ENCODE data around the gene CRIP1. TPM values are rescaled to one million over a fixed set of nuclear protein-coding genes. Genes with fewer than 3 reads are reported as not detected.

Gene CRIP1
- total and polyA plus RNA-seq, 8 donors, result 3.5 to 149 (median 60.1) TPM; not detected in 1

DNA sequence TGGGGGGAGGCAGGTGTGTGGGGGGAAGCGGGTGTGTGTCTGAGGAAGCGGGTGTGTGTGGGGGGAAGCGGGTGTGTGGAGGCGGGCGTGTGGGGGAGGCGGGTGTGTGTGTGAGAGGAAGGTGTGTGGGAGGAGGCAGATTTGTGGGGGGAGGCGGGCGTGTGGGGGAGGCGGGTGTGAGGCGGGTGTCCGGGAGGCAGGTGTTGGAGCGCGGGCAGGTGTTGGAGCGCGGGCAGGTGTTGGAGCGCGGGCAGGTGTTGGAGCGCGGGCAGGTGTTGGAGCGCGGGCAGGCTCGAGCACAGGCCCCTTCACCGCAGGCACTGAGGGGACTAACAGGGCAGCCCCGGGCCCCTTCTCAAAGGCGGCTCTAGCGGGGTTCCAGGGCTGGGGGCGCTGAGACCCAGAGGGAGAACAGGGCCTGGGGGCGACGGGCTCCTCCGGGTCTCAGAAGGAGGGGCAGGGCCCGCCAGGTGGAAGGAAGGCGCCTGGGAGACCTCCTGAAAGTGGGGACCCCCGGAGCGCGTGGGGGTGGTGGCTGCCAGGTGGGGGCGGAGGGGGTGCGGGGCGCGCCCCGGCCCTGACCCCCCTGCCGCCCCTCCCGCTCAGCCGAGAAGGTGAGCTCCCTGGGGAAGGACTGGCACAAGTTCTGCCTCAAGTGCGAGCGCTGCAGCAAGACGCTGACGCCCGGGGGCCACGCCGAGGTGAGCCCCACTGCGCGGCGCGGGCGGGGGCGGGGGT lies 8.9 kb upstream of the CRIP1 start:
- TF ChIP-seq, protein P1, sequence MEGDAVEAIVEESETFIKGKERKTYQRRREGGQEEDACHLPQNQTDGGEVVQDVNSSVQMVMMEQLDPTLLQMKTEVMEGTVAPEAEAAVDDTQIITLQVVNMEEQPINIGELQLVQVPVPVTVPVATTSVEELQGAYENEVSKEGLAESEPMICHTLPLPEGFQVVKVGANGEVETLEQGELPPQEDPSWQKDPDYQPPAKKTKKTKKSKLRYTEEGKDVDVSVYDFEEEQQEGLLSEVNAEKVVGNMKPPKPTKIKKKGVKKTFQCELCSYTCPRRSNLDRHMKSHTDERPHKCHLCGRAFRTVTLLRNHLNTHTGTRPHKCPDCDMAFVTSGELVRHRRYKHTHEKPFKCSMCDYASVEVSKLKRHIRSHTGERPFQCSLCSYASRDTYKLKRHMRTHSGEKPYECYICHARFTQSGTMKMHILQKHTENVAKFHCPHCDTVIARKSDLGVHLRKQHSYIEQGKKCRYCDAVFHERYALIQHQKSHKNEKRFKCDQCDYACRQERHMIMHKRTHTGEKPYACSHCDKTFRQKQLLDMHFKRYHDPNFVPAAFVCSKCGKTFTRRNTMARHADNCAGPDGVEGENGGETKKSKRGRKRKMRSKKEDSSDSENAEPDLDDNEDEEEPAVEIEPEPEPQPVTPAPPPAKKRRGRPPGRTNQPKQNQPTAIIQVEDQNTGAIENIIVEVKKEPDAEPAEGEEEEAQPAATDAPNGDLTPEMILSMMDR (IDR thresholded peaks at IDR 0.05), result no peak
- TF ChIP-seq POLR2A (IDR thresholded peaks at IDR 0.05) (no peak), EP300 (IDR thresholded peaks at IDR 0.05) (no peak), POLR2AphosphoS5 (IDR thresholded peaks at IDR 0.05) (no peak)
- WGBS, 5 donors, result 44 to 60% (median 48%) methylated on average over 17 to 54 of the region's 56 CpGs
- Histone ChIP-seq H3K36me3 (peaks cover 0 to 18% (median 4%) of the 10 kb centered on the region in 4 donors), H3K27ac (peak overlapping the region in 3 of 5 donors; percentile 38 to 90 (median 83)), H3K9me3 (no peaks in the 10 kb centered on the region), H3K4me1 (peaks cover 63 to 91% (median 83%) of the 10 kb centered on the region in 4 donors), H3K4me3 (peak overlapping the region in 1 of 4 donors; percentile 82), H3K27me3 (peaks cover 0 to 74% (median 13%) of the 10 kb centered on the region in 3 donors)
- intact Hi-C loops (cut with DNase I; ENCODE audit: low total_unique reads), result no loop called here
- peak in 1 of 2 donors; percentile 80 for DNase-seq

DNA sequence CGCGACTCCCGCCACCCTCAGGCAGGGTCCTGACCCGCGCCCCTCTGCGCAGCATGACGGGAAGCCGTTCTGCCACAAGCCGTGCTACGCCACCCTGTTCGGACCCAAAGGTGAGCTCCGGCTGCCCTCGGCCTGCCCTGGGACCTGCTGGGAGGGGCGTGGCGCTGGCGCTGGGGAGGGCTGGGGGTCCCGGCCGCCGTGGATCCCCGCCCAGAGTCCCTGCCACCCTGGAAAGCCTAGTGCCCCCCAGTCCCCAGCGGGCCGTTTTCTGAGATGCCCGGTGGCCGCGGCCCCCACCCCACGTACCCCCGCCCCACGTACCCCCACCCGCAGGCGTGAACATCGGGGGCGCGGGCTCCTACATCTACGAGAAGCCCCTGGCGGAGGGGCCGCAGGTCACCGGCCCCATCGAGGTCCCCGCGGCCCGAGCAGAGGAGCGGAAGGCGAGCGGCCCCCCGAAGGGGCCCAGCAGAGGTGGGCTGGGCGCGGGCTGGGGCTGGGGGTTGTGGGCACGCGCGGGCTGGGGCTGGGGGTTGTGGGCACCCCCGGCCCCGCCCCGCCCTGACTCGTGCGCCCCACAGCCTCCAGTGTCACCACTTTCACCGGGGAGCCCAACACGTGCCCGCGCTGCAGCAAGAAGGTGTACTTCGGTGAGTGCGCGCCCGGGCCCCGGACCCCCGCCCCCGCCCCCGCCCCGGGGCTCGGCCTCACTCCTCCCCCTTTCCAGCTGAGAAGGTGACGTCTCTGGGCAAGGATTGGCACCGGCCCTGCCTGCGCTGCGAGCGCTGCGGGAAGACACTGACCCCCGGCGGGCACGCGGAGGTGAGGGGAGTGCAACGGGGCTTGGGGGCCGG lies 8.1 kb upstream of the CRIP1 start:
- Histone ChIP-seq H3K4me1 (peaks cover 63 to 91% (median 83%) of the 10 kb centered on the region in 4 donors), H3K36me3 (peaks cover 0 to 18% (median 4%) of the 10 kb centered on the region in 4 donors), H3K4me3 (no peak overlapping the region), H3K9me3 (no peaks in the 10 kb centered on the region), H3K27me3 (peaks cover 0 to 66% (median 13%) of the 10 kb centered on the region in 3 donors), H3K27ac (peak overlapping the region in 3 of 5 donors; percentile 8 to 34 (median 9))
- TF ChIP-seq EP300 (IDR thresholded peaks at IDR 0.05), result no peak
- TF ChIP-seq POLR2A (IDR thresholded peaks at IDR 0.05), result no peak
- no peak for TF ChIP-seq POLR2AphosphoS5 (IDR thresholded peaks at IDR 0.05)
- TF ChIP-seq, protein P1 (IDR thresholded peaks at IDR 0.05), result no peak
- DNase-seq, result no peak
- WGBS, 5 donors, result 47 to 81% (median 64%) methylated on average over 17 to 81 of the region's 81 CpGs
- intact Hi-C loops (cut with DNase I; ENCODE audit: low total_unique reads), result no loop called here

DNA sequence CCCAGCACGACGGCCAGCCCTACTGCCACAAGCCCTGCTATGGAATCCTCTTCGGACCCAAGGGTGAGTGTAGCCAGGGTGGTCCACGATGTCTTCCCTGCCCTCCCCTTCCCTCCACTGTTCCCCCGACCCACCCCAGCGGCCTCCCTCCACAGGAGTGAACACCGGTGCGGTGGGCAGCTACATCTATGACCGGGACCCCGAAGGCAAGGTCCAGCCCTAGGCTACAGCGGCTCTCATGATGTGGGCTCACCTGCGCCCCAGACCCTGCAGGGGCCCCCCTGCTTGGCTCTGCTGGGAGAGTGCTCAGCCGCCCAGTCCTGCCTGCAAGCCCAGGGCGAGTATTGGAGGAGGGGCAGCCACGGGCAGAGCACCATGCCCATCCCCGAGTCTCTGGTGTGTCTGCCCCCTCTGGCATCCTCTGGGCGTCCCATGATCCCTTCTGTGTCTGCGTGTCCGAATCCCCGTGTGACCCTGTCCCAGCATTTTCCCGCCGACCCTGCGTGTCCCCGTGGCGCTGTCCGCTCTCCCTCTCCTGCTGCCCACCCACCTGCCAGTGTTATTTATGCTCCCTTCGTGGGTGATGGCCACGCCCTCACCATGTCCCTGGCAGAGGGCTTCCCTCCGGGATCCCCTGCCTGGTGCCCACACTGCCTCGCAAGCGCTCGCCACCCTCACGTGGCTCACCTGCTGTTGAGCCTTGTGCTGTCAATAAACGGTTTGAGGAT lies 7.1 kb upstream of the CRIP1 start:
- no peaks in the 10 kb centered on the region for H3K9me3 ChIP-seq
- no peak overlapping the region for H3K4me3 ChIP-seq
- peaks cover 0 to 18% (median 4%) of the 10 kb centered on the region in 4 donors for H3K36me3 ChIP-seq
- H3K27ac ChIP-seq, result peak overlapping the region in 4 of 5 donors; percentile 89 to 95 (median 92)
- intact Hi-C loops (cut with DNase I; ENCODE audit: low total_unique reads), result no loop called here
- H3K4me1 ChIP-seq, result peaks cover 67 to 94% (median 85%) of the 10 kb centered on the region in 4 donors
- WGBS, 5 donors, result 68 to 78% (median 73%) methylated on average over 32 to 34 of the region's 34 CpGs
- no peak for TF ChIP-seq POLR2AphosphoS5 (IDR thresholded peaks at IDR 0.05)
- peak in 1 of 2 donors; percentile 39 for DNase-seq
- H3K27me3 ChIP-seq, result peaks cover 0 to 64% (median 13%) of the 10 kb centered on the region in 3 donors

DNA sequence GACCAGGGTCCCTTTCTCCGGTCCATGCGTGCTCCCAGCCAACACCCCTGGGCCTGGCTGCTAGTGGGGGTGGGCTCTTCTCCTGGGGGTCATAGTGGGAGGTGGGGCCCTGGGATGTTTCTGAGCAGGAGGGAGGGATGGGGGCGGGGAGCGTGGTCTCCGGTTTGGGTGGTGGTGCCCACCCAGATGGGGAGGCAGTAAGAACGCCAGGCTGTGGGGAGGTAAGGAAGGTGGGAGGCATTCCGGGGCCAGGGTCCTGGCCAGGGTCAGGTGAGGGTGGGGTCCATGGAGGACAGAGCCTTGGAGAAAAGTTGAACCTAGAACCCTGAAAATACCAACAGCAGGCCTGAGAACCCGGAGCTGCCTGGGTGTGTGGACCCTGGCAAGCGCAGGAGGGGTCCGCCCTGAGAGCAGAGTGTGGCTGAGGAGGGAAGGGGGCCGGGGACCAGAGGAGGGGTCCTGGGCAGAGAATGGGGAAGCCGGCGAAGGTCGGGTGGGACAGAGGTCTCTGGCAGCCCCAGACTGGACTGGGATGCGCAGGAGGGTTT lies 6.4 kb upstream of the CRIP1 start:
- Histone ChIP-seq H3K4me1 (peaks cover 63 to 95% (median 82%) of the 10 kb centered on the region in 4 donors), H3K36me3 (peaks cover 0 to 18% (median 4%) of the 10 kb centered on the region in 4 donors), H3K27ac (peak overlapping the region; percentile 89 to 95 (median 92)), H3K4me3 (peak overlapping the region in 1 of 4 donors; percentile 41), H3K9me3 (no peaks in the 10 kb centered on the region), H3K27me3 (peaks cover 0 to 64% (median 13%) of the 10 kb centered on the region in 3 donors)
- DNase-seq, result peak in 1 of 2 donors; percentile 36
- WGBS, 5 donors, result 62 to 71% (median 69%) methylated on average over 15 of the region's 15 CpGs
- intact Hi-C loops (cut with DNase I; ENCODE audit: low total_unique reads), result no loop called here
- TF ChIP-seq EP300 (IDR thresholded peaks at IDR 0.05) (no peak), POLR2AphosphoS5 (IDR thresholded peaks at IDR 0.05) (no peak), POLR2A (IDR thresholded peaks at IDR 0.05) (no peak)
- TF ChIP-seq, protein P1 (IDR thresholded peaks at IDR 0.05), result no peak

All from stomach (tissue), 9 donors.